Measurements from ENCODE around the gene PHLDB3. TPM values are rescaled to one million over a fixed set of nuclear protein-coding genes. Genes with fewer than 3 reads are reported as not detected.
"Not testable (repeated sequence)": the region's sequence is repeated elsewhere in the genome, so short reads cannot be mapped to it uniquely, and the experiment has no call there.

Gene PHLDB3
- total RNA-seq, 1 donor from 2014 or later, result 2.8 TPM

DNA sequence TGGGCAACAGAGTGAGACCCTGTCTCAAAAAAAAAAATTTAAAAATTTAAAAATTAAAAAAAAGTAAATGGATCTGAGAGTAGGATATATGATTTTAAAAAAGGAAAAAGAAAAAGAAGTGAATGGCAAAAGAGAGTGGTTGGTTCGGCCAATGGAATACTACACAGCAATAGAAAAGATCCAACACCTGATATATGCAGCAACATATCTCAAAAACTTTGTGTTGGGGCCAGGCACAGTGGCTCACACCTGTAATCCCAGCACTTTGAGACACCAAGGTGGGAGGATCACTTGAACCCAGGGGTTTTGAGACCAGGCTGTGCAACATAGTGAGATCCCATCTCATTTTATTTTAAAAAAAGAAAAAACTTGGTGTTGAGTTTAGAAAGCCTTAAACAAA is 37.8 kb downstream of the PHLDB3 start:
- no peak for DNase-seq

DNA sequence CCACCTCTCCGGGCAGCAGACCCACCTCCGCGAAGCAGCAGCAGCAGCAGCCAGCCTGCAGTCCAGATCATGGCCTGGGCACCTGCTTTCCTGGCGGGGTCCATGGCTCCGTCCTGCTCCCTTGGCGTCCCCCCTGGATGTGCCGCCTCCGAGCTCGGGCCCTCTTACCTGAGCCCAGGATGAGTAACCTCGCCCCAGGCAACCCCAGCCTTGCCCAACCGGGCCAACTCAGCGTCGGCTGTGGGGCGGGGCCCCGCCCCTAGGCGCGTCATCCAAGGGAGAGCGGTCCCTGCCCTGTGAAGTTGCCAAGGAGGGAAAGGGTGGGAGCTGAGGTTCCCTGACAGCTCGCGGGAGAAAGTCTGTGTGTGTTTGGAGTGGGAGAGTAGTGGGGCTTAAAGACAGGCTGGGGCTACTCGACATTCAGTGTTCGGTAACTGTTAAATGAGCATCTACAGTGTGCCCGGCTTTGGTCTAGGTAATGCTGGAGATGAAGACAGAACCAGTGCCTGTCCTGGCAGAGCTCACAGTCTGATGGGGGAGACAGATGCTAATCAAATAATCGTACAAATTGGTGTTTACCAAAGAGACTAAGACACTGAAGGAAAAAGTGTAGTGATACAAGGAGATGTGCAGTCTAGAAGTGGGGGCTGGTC is 39.0 kb downstream of the PHLDB3 start, which contains the start of gene LYPD3:
Gene LYPD3, minus strand, starts transcription at position 141 of the 653 bp plus-strand sequence. Its CDS starts 37 bp downstream, at position 104.
- no peak for DNase-seq

DNA sequence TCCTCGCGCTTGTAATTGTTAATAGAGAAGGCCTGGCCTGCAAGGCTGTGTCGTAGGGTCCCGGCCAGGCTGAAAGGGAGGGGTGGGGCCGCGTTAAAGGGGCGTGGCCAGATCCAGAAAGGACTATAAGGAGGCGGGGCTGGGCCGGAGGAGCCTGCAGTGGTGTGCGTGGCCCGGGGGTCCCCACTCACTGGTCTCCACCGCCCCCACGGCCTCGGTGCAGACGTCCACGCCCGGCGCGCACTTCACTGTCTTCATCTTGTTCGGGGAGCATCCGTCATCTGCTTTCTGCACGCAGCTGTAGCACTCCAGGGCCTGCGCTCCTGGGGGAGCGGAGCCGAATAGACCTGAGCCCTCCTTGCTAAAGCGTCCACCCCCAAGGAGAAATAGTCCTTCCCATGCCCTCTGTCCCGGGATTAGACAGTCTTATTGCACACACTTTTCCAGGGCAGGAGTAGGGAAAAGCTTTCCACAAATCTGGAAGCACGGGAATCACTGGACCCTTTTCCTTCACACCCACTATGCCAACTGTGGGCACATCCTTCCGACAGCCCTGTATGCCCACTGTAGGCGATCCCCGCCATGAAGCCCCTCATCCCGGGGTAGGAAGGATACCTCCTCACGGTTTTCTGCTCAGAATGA is 40.3 kb downstream of the PHLDB3 start:
- no peak for DNase-seq

DNA sequence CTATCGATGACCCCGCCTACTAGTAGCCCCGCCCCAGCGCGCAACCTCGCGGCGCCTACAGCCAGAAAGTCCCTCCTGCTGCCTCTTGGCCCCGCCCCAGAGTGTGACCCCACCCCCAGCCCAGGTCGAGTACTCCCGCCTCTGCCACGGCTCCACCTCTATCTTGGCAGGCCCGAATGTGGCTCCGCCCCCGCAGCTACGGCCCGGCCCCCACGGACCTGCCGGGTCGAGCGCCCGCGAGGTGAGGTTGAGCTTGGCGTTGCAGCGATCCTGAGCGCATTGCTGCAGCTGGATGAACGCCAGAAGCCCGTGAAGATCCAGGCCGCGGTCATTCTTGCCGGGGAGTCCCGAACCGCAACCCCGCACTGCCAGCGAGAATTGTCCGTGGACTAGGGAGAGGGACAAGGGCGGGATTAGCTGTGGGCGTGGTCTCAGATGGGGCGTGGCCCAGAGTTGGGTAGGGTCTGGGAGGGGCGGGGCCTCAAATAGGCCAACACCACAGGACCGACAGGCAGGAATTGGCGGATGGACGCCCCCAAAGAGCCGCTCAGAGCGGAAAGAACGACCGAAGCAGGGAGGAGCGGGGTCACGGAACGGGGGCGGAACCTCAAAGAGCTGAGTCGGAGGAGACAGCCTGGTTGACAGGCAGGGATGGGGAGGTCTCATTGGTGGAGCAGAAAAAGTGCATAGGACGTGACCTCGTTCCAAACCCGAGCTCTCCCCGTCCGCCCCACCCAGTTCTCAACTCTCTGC is 41.0 kb downstream of the PHLDB3 start:
- DNase-seq, result peak; percentile 80

DNA sequence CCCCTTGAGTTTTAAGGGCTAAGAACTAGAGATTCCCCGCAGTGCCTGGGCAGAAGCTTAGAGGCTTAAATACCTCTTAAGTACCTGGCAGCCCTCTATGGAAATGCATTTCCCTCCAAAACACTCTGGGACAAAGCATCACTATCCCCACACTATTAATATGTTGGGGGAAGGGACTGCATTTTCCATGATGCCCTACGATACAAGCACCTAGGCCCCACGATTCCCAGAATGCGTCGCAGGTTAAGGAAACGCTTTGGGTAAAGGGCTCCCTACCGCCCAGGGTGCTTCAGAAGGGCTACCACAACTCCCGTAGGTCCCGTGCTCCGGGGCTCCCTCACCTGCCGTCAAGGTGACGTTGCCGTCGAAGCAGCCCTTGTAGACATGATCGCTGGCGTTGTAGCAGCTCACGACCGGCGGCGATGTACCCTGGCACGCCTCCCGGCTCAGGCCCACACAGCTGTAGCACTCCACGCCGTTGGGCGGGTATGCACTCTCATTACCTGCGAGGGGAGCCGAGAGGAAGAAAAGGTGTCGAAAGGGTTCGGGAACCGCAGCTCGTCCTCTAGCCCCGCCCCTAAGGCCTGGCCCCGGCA is 41.7 kb downstream of the PHLDB3 start:
- no peak for DNase-seq

DNA sequence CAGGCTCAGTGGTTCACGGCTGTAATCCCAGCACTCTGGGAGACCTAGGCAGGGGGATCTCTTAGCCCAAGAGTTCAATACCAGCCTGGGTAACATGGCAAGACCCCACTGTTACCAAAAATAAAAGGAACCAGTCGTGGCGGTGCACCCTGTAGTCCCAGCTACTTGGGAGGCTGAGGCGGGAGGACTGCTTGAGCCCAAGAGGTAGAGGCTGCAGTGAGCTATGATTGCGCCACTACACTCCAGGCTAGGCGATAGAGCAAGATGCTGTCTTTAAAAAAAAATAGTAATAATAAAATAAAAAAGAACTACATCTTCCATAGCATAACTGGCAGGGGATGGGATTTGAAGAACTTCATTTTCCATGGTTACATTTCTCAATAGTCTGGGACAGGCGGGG is 42.2 kb downstream of the PHLDB3 start:
- no peak for DNase-seq

DNA sequence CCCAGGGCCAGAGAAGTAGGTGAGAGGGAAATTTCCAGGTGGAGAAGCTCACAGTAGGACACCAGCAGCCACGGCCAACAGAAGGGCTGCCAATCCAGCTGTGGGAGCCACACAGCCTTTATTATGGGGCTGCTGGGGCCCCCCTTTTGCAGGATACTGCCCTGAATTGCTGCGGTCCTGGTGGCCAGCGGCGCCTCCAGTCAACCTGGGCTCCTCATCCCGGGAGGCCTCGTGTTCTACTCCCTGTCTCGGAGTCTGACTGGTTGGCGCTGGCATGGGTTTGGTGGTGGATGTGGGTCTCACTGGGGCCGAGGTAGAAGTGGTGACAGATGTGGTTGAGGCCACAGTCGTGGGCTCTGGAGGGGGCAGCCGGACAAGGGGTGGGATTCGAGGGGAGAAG is 43.2 kb downstream of the PHLDB3 start:
- DNase-seq, result no peak

DNA sequence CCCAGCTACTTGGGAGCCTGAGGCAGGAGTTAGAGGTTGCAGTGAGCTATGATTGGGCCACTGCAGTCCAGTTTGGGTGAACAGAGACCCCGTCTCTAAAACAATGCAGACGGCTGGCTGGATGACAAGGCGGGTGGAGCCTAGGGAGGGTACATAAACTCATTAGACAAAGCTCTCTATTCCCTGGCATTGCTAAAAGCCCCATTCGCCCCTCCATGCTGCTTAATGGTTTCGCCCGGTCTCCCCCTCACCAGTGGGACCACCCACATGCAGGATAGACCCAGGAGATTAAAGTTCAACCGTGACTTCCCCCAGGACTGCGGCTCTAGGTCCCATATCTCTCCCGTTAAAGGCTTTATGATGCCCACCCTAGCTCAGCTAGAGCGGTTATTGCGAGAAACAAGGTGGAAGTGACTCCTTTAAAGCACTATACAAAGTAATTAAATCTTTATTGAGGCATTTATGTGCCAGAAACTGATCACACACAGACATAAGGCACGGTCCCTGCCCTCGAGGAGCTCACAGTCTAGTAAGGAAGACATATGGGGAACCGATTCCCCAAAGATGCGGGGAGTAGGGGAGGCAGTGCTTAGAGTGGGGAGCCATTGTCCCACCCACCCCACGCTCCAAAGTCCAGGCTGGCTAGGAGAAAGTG is 44.1 kb downstream of the PHLDB3 start:
- DNase-seq, result no peak

DNA sequence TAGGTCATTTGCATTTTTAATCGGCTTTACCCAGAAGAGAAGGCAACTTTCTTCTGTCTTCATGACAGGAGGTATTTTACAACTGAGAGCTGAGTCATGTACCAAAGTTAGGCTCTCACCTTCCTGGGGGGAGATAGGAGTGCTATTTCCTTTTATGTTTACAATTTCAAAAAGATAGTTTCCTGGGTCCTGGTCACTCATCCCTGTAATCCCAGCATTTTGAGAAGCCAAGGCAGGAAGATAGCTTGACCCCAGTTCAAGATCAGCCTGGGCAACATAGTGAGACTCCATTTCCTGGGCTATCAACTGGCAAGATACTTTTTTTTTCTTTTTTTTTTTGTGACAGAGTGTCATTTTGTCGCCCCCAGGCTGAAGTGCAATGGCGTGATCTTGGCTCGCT is 46.7 kb downstream of the PHLDB3 start:
- DNase-seq, result no peak

DNA sequence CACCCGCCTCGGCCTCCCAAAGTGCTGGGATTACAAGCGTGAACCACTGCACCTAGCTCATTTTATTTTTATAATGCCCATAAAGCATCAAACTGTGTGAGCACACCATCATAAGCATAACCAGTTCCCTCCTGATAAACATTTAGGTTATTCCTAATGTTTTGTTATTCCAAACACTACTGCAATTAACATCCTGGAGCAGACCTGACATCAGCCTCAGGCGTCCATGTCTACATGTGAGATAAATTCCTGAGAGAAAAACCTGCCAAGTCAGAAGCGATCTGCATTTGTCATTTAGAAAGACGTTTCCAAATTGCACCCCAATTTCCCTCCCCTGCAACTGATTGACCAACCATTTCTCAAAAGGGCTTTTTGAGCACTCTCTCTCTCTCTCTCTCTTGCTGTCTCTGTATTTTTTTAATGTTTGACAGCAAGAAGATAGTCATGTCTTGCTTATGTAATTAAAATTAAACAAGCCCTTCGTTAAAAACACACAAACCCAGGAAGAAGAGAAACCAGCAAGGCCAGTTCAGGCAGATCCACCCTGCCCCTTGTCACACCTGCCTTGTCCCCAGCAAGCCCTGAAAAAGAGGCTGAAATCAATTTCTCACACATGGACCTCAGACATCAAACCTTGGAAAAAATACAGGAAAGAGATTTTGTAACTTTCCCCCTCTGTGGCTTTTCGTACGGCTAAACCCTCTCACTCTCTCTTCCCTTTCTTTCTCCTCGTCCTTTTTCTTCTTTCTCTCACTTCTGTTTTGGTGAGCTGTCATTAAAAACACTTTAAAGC is 49.0 kb downstream of the PHLDB3 start:
- DNase-seq, result no peak

DNA sequence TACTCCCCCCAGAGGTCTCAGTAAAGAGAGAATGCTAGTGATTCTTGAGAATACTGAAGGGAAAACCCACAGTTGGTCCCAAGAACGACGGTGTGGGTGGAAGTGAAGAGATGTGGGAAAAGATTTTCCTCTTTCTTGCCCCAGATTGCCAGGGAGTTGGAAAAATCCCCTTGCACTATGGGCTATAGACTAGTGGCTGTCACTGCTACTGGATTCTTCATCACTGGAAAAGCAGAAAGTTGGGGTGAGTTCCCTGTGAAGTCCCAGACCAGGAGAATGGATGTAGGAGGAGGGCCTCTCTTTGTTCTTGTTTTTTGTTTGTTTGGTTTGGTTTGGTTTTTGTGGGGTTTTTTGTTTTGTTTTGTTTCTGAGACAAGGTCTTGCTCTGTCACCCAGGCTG is 50.5 kb downstream of the PHLDB3 start:
- no peak for DNase-seq

DNA sequence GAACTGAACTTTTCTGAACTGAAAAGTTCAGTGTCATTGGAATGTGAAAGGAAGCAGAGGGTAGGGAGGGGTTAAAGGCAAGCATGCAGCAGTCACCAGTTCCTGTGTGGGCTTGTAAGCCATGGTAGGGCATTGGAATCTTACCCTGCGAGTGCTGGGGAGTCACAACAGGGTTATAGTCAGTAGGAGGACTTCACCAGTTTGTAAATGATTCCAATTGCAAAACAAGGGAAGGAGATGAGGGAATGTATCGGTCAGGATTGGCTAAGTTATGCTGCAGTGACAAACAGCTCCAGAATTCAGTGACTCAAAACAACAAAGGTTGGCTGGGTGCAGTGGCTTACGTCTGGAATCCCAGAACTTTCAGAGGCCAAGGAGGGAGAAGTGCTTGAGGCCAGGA is 52.0 kb downstream of the PHLDB3 start:
- DNase-seq, result no peak

DNA sequence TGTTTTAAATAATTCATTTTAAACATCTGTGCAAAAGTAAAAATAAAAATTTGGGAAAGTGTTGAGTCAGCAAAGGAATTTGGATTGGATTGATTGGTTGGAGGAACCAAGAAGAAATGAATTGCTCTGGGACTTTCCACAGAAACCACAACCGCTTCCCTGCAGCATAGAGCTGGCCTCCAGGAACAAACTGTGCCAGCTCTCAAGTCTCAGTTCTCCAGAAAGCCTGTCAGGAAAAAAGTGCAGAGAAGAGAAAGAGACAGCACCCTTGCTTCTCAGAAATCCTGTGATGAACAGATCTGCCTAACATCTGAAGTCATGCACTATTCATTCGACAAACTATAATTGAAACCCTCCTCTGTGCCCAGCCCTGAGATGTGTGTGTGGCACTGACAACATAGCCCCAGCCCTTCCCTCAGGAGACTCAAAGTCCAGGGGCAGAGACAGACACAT is 54.0 kb downstream of the PHLDB3 start:
- no peak for DNase-seq

DNA sequence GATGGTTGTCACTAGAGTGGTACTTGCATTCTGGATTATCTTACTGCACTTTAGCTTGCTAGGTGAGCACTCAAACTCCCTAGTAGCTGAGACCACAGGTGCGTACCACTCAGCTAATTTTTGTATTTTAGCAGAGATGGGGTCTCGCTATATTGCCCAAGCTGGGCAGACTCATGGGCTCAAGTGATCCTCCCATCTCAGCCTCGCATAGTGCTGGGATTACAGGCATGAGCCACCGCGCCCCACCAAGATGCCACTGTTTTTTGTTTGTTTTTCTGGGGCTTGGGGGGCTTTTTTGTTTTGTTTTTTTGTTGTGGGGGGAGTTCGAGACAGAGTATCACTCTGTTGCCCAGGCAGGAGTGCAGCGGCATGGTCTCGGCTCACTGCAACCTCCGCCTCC is 56.9 kb downstream of the PHLDB3 start:
- no peak for DNase-seq

DNA sequence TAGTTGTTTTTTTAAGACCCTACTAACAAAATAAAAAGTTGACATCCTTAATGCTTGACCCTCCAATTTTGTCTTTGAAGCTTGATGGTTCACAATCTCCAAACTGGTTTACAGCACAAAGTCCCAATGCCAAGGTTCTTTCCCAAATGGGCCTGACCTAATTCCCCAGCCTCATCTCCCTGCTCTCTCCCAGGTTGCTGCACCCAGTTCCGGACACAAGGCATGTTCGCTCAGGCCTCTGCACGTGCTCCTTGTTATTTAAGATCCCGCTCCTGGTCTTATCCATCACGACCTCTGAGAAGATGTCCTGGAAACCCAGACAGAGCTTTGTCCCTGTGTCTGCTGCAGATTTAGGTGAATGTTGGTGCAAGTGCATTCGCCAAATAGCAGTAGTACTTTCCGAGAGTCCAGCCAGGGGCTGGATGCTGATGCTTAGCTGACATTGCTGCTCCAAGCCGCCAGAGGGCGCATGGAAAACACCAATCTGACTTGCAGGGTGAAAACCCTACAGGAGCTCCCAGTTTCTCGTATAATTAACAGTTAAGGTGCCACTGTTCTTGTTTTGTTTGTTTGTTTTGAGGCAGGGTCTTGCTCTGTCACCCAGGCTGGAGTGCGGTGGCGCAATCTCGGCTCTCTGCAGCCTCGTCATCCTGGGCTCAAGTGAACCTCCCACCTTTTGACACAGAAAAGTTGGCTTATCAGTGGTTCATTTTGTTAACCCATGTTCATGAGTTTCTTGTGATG is 57.6 kb downstream of the PHLDB3 start:
- DNase-seq, result peak; percentile 48

DNA sequence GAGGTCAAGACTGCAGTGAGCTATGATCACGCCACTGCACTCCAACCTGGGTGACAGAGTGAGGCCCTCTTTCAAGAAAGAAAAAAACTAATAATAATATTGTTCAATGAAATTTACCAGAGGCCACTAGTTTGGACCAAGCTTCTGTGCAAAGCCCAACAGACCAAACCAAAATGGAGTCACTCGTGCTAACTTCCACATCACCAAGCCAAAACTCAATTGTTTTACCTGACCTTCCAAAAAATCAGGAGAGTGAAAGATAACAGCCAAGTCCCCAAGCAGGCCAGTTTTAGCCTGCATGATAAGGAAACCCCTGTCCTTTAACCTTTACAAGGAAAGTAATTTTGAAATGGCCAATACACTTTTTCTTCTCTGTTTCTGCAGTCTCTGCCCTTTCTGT is 59.1 kb downstream of the PHLDB3 start:
- DNase-seq, result no peak

DNA sequence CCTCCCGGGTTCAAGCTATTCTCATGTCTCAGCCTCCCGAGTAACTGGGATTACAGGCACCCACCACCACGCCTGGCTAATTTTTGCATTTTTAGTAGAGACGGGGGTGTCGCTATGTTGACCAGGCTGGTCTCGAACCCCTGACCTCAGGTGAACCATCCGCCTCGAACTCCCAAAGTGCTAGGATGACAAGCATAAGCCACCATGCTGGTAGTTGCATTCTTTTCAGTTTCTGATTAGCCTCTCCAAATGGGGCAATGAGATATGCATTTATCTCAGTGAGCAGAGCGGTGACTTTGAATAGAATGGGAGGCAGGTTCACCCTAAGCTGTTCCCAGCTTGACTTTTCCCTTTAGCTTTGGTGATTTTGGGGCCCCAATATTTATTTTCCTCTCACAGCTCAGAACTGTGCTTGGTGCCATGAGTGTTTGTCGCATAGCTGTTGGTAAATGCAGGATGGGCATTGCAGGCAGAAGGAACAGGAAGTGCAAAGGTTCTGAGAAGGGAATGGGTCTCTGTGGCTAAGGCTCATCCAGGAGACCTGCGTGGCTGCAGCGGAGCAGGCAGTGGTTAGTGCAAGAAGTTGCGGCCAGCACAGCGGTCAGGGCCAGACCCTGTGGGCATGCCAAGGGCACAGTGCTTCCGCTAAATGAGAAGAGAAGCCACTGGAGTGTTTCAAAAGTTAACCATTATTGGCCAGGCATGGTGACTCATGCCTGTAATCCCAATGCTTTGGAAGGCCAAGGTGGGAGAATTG is 59.8 kb downstream of the PHLDB3 start:
- DNase-seq, result no peak

DNA sequence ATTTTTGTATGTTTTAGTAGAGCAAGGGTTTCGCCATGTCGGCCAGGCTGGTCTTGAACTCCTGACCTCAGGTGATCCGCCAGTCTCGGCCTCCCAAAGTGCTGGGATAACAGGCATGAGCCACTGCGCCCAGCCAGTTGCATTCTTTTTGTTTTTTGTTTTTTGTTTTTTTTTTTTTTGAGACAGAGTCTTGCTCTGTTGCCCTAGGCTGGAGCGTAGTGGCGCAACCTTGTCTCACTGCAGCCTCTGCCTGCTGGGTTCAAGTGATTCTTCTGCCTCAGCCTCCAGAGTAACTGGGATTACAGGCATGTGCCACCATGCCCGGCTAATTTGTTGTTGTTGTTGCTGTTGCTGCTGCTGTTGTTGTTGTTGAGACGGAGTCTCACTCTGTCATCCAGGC is 60.5 kb downstream of the PHLDB3 start:
- DNase-seq, result not testable (repeated sequence)

DNA sequence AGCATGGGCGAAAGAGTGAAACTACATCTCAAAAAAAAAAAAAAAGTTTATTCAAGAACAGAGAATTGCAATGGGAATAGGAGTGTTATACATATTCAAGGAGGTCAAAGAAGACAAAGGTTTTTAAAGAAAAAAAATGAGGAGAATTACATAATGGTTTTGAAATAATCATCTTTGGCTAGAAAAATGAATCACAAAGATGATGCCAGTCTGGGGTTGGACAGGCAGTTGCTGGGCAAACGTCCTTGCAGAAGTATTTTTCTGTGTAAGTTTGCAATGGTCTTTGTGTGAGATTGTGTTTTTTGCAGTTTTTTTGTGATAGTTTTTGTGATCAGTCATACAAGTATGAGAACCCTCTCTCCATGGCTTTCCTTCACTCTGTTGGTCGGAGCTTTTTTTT is 62.8 kb downstream of the PHLDB3 start:
- no peak for DNase-seq

DNA sequence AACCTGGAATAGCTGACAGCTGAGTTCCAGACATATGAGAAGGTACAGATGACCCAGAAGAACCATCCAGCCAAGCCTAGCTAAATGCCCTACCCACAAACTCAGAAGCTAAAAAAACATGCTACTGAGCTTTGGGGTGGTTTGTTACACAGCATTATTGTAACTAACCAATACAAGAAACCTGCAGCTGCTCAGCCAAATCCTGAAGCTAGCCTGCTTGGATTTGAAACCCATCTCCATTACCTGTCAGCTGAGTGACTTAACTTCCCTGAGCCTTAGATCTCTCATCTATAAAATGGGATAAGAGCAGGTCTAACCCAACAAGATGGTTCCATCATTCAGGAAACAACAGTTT is 64.9 kb downstream of the PHLDB3 start:
- DNase-seq, result no peak

Measured in occipital lobe (tissue), 2 donors.